GM06990 (cell line): ENCODE measurements around the gene ZC3H12A.

Experiments
- DNase-seq: peaks from one replicate; pipeline ENCODE4 v3.0.0-alpha.2; 2011; ENCODE audit not compliant: insufficient read length; ENCODE audit errors: extremely low read depth
- H3K27me3 ChIP-seq: replicated peaks from 2 replicates; pipeline ENCODE4 v1.6.0; 2011; ENCODE audit warnings: low read length; ENCODE audit not compliant: control insufficient read depth, insufficient read depth
- H3K36me3 ChIP-seq: 2 replicates; pipeline ENCODE4 v1.5.1; 2011; ENCODE audit warnings: low read length; ENCODE audit not compliant: control insufficient read depth, insufficient read depth
- H3K4me3 ChIP-seq: replicated peaks from 2 replicates; pipeline ENCODE4 v1.5.1; 2011; ENCODE audit warnings: low read depth, mild to moderate bottlenecking, control low read depth, low read length
- CTCF ChIP-seq: IDR thresholded peaks from 2 replicates; pipeline ENCODE4 v1.5.1; 2011; ENCODE audit warnings: low read length, control low read depth, mild to moderate bottlenecking, inconsistent platforms; ENCODE audit not compliant: insufficient read depth, poor library complexity, severe bottlenecking

ZC3H12A gene

GRCh38 chr1:37439349-37439995, 34.9 kb upstream of the ZC3H12A start:
- H3K36me3 ChIP-seq = no peaks in the 10 kb centered on the region
- H3K27me3 ChIP-seq = no peaks in the 10 kb centered on the region
- H3K4me3 ChIP-seq = no peak overlapping the region
- TF ChIP-seq CTCF = no peak
- DNase-seq = no peak

- H3K27me3 ChIP-seq = no peaks in the 10 kb centered on the region; the same call in 1 of the 2 replicates
- H3K4me3 ChIP-seq = no peak overlapping the region
- no peak for DNase-seq
- no peak for TF ChIP-seq CTCF
- H3K36me3 ChIP-seq = no peaks in the 10 kb centered on the region
Measured at GRCh38 chr1:37441490-37441889, 32.9 kb upstream of the ZC3H12A start.

GRCh38 chr1:37442139-37442538, 32.2 kb upstream of the ZC3H12A start:
- Histone ChIP-seq H3K4me3 (no peak overlapping the region), H3K36me3 (no peaks in the 10 kb centered on the region), H3K27me3 (no peaks in the 10 kb centered on the region; the same call in 1 of the 2 replicates)
- DNase-seq = no peak
- no peak for TF ChIP-seq CTCF

GRCh38 chr1:37442644-37443043, 31.7 kb upstream of the ZC3H12A start:
- H3K27me3 ChIP-seq = no peaks in the 10 kb centered on the region; the same call in 1 of the 2 replicates
- no peak for TF ChIP-seq CTCF
- no peak for DNase-seq
- no peak overlapping the region for H3K4me3 ChIP-seq
- no peaks in the 10 kb centered on the region for H3K36me3 ChIP-seq

GRCh38 chr1:37446874-37447273, 27.5 kb upstream of the ZC3H12A start:
- no peak for DNase-seq
- no peak for TF ChIP-seq CTCF
- no peaks in the 10 kb centered on the region for H3K36me3 ChIP-seq
- H3K27me3 ChIP-seq = no peaks in the 10 kb centered on the region; the same call in 1 of the 2 replicates
- H3K4me3 ChIP-seq = no peak overlapping the region

GRCh38 chr1:37448185-37448584, 26.2 kb upstream of the ZC3H12A start:
- no peak for TF ChIP-seq CTCF
- Histone ChIP-seq H3K4me3 (no peak overlapping the region), H3K36me3 (no peaks in the 10 kb centered on the region), H3K27me3 (no peaks in the 10 kb centered on the region; the same call in 1 of the 2 replicates)
- no peak for DNase-seq
